ENCODE data around the gene DCLK2.

- TF ChIP-seq, protein P1, sequence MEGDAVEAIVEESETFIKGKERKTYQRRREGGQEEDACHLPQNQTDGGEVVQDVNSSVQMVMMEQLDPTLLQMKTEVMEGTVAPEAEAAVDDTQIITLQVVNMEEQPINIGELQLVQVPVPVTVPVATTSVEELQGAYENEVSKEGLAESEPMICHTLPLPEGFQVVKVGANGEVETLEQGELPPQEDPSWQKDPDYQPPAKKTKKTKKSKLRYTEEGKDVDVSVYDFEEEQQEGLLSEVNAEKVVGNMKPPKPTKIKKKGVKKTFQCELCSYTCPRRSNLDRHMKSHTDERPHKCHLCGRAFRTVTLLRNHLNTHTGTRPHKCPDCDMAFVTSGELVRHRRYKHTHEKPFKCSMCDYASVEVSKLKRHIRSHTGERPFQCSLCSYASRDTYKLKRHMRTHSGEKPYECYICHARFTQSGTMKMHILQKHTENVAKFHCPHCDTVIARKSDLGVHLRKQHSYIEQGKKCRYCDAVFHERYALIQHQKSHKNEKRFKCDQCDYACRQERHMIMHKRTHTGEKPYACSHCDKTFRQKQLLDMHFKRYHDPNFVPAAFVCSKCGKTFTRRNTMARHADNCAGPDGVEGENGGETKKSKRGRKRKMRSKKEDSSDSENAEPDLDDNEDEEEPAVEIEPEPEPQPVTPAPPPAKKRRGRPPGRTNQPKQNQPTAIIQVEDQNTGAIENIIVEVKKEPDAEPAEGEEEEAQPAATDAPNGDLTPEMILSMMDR (conservative IDR thresholded peaks at IDR 0.05; ENCODE audit: low read depth, low read length) = no peak
- TF ChIP-seq POLR2A (IDR thresholded peaks at IDR 0.05; ENCODE audit: low read depth, low read length) = no peak
- TF ChIP-seq, protein P2, sequence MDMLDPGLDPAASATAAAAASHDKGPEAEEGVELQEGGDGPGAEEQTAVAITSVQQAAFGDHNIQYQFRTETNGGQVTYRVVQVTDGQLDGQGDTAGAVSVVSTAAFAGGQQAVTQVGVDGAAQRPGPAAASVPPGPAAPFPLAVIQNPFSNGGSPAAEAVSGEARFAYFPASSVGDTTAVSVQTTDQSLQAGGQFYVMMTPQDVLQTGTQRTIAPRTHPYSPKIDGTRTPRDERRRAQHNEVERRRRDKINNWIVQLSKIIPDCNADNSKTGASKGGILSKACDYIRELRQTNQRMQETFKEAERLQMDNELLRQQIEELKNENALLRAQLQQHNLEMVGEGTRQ (IDR thresholded peaks at IDR 0.05; ENCODE audit: low read depth, low read length) = no peak
- no peak for TF ChIP-seq FOS (IDR thresholded peaks at IDR 0.05; ENCODE audit: low read depth, low read length)
- TF ChIP-seq SMC3 (IDR thresholded peaks at IDR 0.05; ENCODE audit: low read depth, low read length) = no peak
- no peak for TF ChIP-seq RFX5 (IDR thresholded peaks at IDR 0.05; ENCODE audit: low read depth, low read length)
- TF ChIP-seq CEBPB (IDR thresholded peaks at IDR 0.05; ENCODE audit: low read depth, low read length) = no peak
- TF ChIP-seq NFE2L2 (IDR thresholded peaks at IDR 0.05; ENCODE audit: low read depth, low read length) = no peak
- TF ChIP-seq, protein P3, sequence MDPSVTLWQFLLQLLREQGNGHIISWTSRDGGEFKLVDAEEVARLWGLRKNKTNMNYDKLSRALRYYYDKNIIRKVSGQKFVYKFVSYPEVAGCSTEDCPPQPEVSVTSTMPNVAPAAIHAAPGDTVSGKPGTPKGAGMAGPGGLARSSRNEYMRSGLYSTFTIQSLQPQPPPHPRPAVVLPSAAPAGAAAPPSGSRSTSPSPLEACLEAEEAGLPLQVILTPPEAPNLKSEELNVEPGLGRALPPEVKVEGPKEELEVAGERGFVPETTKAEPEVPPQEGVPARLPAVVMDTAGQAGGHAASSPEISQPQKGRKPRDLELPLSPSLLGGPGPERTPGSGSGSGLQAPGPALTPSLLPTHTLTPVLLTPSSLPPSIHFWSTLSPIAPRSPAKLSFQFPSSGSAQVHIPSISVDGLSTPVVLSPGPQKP (IDR thresholded peaks at IDR 0.05; ENCODE audit: borderline replicate concordance, low read depth, low read length) = no peak
- TF ChIP-seq MXI1 (IDR thresholded peaks at IDR 0.05; ENCODE audit: borderline replicate concordance, low read depth, low read length) = no peak
These were observed 120.8 kb downstream of the DCLK2 start for GRCh38 chr4:150199056-150199455.

All from IMR-90 (cell line).